Cardiac muscle cell (in vitro differentiated cells and primary cell): ENCODE measurements around the gene WDR1. TPM values are rescaled to one million over a fixed set of nuclear protein-coding genes. Genes with fewer than 3 reads are reported as not detected.

Source experiments
- DNase-seq, 2 donors: peaks; one replicate each; pipeline versions ENCODE4 v3.0.0 to v3.0.0-alpha.2; 2010 to 2017; ENCODE audit warnings: low read depth in 1 of 2, low spot score in 1 of 2
- H3K27ac ChIP-seq: fragments of 200-600 bp; sonication (generic); 2 replicates; pipeline ENCODE4 v1.5.1; 2016
- H3K27me3 ChIP-seq: fragments of 200-600 bp; sonication (generic); 2 replicates; pipeline ENCODE4 v1.6.0; 2016; ENCODE audit warnings: control low read depth
- H3K36me3 ChIP-seq: fragments of 200-600 bp; sonication (generic); 2 replicates; pipeline ENCODE4 v1.5.1; 2016; ENCODE audit warnings: control low read depth
- H3K4me1 ChIP-seq: fragments of 200-600 bp; sonication (generic); 2 replicates; pipeline ENCODE4 v1.8.1; 2017; ENCODE audit warnings: low read depth, mild to moderate bottlenecking, mixed run types
- H3K4me3 ChIP-seq: fragments of 200-600 bp; sonication (generic); 2 replicates; pipeline ENCODE4 v1.5.1; 2016; ENCODE audit warnings: mild to moderate bottlenecking
- H3K9me3 ChIP-seq: fragments of 200-600 bp; sonication (generic); 2 replicates; pipeline ENCODE4 v1.5.1; 2017; ENCODE audit warnings: low read depth, mild to moderate bottlenecking, control low read depth
- polyA plus RNA-seq: library from polyadenylated mRNA; unstranded; fragments of >200 nt; fragmentation: Nextera tagmentation; extraction: Ambion mirVana; gene quantifications from 2 replicates; pipeline ENCODE4 v1.2.1, GENCODE V29; 2016
- total RNA-seq: library from RNA; depleted of rRNA; stranded (reverse); fragments of >200 nt; gene quantifications from 2 replicates; pipeline ENCODE4 v1.2.3, GENCODE V29; 2016
- TF ChIP-seq, protein P1 (sequence below): IDR thresholded peaks from 2 replicates; pipeline ENCODE4 v1.5.1; 2012; ENCODE audit warnings: low read depth, mild to moderate bottlenecking, low read length

WDR1 gene
- total and polyA plus RNA-seq, 2 experiments from 2014 or later: 198 to 347 TPM

DNA sequence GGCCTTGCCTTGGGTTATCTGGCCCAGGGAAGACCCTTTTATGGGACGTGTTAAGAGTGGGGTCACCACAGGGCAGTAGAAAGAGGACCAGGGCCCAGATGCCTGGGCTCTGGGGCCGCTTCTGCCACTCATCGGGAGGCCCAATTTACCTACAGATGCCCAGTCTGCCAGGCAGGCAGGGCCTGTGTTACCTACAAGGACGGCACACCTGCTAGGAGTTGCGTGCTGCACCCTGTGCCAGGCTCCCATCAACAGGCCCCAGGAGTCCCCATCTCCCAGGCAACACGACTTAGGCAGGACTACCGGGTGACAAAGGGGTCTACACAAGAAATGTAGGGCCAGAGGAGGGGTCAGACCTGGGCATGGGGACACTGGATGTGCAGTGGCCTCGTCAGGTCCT lies 34.6 kb downstream of the WDR1 start:
- no peaks in the 10 kb centered on the region for H3K9me3 ChIP-seq
- peaks cover 87% of the 10 kb centered on the region for H3K36me3 ChIP-seq
- TF ChIP-seq, protein P1, sequence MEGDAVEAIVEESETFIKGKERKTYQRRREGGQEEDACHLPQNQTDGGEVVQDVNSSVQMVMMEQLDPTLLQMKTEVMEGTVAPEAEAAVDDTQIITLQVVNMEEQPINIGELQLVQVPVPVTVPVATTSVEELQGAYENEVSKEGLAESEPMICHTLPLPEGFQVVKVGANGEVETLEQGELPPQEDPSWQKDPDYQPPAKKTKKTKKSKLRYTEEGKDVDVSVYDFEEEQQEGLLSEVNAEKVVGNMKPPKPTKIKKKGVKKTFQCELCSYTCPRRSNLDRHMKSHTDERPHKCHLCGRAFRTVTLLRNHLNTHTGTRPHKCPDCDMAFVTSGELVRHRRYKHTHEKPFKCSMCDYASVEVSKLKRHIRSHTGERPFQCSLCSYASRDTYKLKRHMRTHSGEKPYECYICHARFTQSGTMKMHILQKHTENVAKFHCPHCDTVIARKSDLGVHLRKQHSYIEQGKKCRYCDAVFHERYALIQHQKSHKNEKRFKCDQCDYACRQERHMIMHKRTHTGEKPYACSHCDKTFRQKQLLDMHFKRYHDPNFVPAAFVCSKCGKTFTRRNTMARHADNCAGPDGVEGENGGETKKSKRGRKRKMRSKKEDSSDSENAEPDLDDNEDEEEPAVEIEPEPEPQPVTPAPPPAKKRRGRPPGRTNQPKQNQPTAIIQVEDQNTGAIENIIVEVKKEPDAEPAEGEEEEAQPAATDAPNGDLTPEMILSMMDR: no peak
- no peak overlapping the region for H3K27ac ChIP-seq
- DNase-seq: no peak
- no peaks in the 10 kb centered on the region for H3K27me3 ChIP-seq
- H3K4me1 ChIP-seq: no peaks in the 10 kb centered on the region
- H3K4me3 ChIP-seq: no peak overlapping the region

DNA sequence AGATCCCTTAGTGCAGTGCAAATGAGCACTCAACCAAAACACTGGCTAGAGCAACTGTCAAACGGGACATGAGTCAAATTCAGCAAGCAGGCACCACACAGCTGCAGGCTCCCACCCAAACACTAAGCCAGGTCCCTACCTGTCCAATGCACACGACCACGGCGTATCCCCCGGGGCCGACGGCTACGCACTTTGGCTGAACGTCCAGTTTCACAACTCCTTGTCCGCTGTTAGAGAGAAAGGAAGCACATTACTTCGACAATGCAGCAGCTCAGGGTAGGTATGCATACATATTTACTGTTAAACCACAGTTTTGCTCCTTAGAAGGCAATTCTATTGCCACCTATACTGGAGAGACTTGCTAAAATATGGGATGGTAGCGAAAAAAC lies 35.4 kb downstream of the WDR1 start:
- Histone ChIP-seq H3K27ac (no peak overlapping the region), H3K36me3 (peaks cover 86% of the 10 kb centered on the region), H3K4me3 (no peak overlapping the region), H3K27me3 (no peaks in the 10 kb centered on the region), H3K4me1 (no peaks in the 10 kb centered on the region), H3K9me3 (no peaks in the 10 kb centered on the region)
- no peak for DNase-seq
- TF ChIP-seq, protein P1: no peak

DNA sequence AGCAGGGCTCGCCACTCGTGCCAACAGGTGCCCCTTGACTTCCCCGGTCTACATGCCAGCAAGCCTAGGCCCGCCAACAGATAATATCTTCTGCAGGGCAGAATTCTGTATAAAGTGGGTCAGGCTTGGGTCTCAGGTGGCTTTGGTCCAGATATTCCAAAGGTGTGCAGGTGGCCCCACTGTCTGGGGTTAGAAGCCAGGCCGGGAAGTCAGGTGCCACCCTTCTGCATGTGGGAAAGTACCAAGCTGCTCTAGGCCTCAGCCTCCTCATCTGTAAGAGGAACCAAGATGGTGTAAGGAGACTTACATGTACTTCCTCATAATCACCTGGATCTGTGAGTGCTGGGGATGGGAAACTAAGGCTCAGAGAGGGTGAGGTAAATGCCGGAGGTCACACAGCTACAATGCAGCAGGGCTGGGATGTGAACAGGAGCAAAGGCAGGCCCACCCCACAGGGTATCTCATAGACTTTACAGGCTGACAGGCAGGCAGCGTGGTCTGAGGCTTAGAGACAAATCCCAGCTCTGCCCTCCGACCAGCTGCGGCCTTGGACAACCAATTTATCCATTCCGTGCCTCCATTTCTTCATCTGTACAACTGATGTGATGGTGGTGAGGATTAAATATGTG lies 35.9 kb downstream of the WDR1 start:
- H3K4me1 ChIP-seq: no peaks in the 10 kb centered on the region
- peaks cover 87% of the 10 kb centered on the region for H3K36me3 ChIP-seq
- no peaks in the 10 kb centered on the region for H3K27me3 ChIP-seq
- peak overlapping the region; percentile 19 for H3K27ac ChIP-seq
- DNase-seq: no peak
- TF ChIP-seq, protein P1: no peak
- no peaks in the 10 kb centered on the region for H3K9me3 ChIP-seq
- H3K4me3 ChIP-seq: no peak overlapping the region

DNA sequence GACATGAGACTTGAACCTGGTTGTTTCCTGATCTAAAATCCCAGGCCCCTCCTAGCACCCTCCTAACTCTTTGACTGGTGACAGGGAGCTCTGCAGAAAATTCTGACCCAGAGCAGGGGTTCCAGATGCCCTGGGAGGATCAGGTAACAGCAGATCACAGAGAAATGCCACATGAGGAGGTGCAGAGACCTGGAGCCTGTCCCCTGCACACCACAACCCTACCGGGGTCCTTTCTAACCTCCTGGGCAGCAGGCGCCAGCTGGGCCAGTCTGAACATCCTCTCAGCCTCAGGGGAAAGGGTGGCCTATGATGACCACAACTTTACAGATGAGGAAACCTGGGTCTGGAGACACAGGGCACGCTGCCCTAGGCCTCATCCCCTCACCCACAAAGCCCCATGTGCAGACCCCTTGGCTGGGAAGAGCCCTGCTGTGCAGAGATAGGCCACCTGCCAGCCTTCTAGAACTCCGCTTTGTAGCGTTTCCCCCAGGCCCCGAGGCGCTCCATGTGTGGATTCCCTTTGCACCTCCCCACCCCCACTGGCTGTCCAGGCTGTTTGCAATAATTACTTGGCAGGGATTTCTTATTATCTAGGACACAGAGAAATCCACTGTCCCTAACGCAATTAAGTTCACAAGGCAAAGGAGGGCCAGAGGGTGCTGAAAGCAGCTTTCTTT lies 36.5 kb downstream of the WDR1 start:
- Histone ChIP-seq H3K4me1 (no peaks in the 10 kb centered on the region), H3K9me3 (no peaks in the 10 kb centered on the region), H3K36me3 (peaks cover 87% of the 10 kb centered on the region), H3K4me3 (no peak overlapping the region), H3K27ac (peak overlapping the region; percentile 19), H3K27me3 (no peaks in the 10 kb centered on the region)
- TF ChIP-seq, protein P1: no peak
- DNase-seq: no peak

DNA sequence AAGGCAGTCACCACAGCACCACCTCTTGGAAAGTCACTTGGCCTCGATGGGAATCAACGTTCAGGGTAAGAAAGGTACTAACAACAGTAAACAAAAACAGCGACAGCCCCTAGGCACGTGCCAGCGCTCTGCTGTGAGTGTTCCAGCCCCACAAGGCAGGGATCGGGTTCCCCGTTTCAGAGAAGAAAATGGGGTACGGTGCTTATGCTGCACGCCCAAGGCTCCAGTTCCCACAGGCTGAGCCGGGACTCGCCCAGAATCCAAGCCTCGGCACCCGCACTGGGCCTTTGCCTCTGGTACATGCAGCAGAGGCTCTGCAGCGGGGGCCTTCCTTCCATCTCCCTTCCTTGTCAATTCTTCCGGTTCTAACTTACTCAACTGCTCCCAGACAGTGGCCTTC lies 37.3 kb downstream of the WDR1 start:
- peak overlapping the region; percentile 71 for H3K27ac ChIP-seq
- H3K9me3 ChIP-seq: no peaks in the 10 kb centered on the region
- no peak overlapping the region for H3K4me3 ChIP-seq
- no peak for DNase-seq
- no peaks in the 10 kb centered on the region for H3K4me1 ChIP-seq
- peaks cover 88% of the 10 kb centered on the region for H3K36me3 ChIP-seq
- TF ChIP-seq, protein P1: no peak
- no peaks in the 10 kb centered on the region for H3K27me3 ChIP-seq
